NB4 (cell line): ENCODE measurements around the gene CARMIL1.

Experiments used
- MYC ChIP-seq: IDR thresholded peaks from 2 replicates; pipeline ENCODE4 v1.6.1; 2011; ENCODE audit warnings: low read depth, low read length
- POLR2A ChIP-seq: IDR thresholded peaks from 2 replicates; pipeline ENCODE4 v1.6.1; 2011; ENCODE audit warnings: mild to moderate bottlenecking; ENCODE audit not compliant: insufficient read length; ENCODE audit errors: extremely low read depth
- TF ChIP-seq, protein P1 (sequence below): IDR thresholded peaks from one replicate; pipeline ENCODE4 v1.5.1; 2012; ENCODE audit warnings: low read depth, low read length

DNA sequence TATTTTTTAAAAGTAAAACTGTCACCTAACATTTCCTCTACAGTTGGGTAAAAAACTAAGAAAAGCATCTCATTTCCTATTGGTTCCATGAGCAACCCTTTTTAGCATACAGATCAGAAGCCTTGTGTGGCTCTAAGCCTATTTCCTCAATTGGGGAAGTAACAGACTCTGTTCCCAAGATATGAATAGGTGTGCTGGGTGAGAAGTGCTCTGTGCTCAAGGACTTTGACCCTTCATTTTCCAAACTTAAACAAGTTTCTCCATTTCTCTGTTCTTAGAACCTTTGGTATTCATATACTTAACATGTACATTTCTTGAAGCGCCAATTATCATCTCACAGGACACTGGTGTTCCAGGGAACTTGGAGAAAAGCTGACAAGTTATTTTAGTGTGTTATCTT, 24.1 kb downstream of the CARMIL1 start:
- TF ChIP-seq, protein P1, sequence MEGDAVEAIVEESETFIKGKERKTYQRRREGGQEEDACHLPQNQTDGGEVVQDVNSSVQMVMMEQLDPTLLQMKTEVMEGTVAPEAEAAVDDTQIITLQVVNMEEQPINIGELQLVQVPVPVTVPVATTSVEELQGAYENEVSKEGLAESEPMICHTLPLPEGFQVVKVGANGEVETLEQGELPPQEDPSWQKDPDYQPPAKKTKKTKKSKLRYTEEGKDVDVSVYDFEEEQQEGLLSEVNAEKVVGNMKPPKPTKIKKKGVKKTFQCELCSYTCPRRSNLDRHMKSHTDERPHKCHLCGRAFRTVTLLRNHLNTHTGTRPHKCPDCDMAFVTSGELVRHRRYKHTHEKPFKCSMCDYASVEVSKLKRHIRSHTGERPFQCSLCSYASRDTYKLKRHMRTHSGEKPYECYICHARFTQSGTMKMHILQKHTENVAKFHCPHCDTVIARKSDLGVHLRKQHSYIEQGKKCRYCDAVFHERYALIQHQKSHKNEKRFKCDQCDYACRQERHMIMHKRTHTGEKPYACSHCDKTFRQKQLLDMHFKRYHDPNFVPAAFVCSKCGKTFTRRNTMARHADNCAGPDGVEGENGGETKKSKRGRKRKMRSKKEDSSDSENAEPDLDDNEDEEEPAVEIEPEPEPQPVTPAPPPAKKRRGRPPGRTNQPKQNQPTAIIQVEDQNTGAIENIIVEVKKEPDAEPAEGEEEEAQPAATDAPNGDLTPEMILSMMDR, result no peak
- no peak for TF ChIP-seq POLR2A
- no peak for TF ChIP-seq MYC
